ENCODE data around the gene HTR1D.

GRCh38 chr1:23185381-23185780, 31.9 kb downstream of the HTR1D start:
- no peak for TF ChIP-seq CTCF (IDR thresholded peaks at IDR 0.05; ENCODE audit: insufficient read depth, low read length)
- no peak for TF ChIP-seq REST (IDR thresholded peaks at IDR 0.05; ENCODE audit: insufficient replicate concordance, low read depth)
- TF ChIP-seq SPI1 (IDR thresholded peaks at IDR 0.05; ENCODE audit: borderline replicate concordance, low read depth), result no peak
- no peak for TF ChIP-seq POLR2AphosphoS5 (IDR thresholded peaks at IDR 0.05; ENCODE audit: low read depth)
- no peak for TF ChIP-seq GABPA (IDR thresholded peaks at IDR 0.05; ENCODE audit: low read depth)
